ENCODE data around the gene TNFRSF12A.
"Not testable (repeated sequence)": the region's sequence is repeated elsewhere in the genome, so short reads cannot be mapped to it uniquely, and the experiment has no call there.

TNFRSF12A gene

DNA sequence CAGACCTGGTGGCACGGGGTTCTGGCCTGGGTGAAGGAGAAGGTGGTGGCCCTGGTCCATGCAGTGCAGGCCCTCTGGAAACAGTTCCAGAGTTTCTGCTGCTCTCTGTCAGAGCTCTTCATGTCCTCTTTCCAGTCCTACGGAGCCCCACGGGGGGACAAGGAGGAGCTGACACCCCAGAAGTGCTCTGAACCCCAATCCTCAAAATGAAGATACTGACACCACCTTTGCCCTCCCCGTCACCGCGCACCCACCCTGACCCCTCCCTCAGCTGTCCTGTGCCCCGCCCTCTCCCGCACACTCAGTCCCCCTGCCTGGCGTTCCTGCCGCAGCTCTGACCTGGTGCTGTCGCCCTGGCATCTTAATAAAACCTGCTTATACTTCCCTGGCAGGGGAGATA, 49.0 kb downstream of the TNFRSF12A start:
- DNase-seq = not testable (repeated sequence)

DNA sequence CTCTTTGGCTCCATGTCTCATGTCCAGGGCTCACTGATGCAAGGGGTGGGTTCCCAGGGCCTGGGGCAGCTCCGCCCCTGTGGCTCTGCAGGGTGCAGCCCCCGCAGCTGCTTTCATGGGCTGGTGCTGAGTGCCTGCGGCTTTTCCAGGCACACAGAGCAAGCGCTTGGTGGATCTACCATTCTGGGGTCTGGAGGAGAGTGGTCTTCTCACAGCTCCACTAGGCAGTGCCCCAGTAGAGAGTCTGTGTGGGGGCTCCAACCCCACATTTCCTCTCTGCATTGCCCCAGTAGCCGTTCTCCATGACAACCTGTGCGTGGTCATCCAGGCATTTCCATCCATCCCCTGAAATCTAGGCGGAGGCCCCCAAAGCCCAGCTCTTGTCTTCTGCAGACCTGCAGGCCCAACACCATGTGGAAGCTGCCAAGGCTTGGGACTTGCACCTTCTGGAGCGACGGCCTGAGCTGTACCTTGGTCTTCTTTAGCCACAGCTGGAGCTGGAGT, 50.5 kb downstream of the TNFRSF12A start:
- no peak for DNase-seq

DNA sequence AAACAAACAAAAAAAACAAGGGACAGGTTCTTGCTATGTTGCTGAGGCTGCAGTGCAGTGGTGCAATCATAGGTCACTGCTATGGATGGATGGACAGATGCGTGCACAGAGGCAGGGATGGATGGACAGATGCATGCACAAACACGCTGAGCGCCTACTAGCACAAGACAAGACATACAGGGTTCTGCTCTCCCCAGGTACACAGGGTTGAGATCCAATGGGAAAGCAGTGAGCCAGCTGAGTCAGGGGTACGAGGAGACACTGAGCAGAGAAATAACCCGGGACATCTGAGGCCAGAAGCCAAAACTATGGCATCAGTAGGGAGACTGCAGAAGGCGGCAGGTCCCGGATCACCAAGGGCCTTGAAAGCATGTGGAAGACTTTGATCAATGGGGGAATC, 51.5 kb downstream of the TNFRSF12A start:
- no peak for DNase-seq
